ENCODE measurements around the gene FRMD5.
A peak's percentile ranks its signal among the peaks of the same experiment; 100 is the strongest.

Gene FRMD5

GRCh38 chr15:43918717-43919116 lies 276.4 kb downstream of the FRMD5 start:
- Mint-ChIP-seq H3K27ac (no peak overlapping the region), H3K4me1 (ENCODE audit: low read depth) (no peaks in the 10 kb centered on the region), H3K9me3 (no peaks in the 10 kb centered on the region), H3K27me3 (ENCODE audit: low read depth) (no peaks in the 10 kb centered on the region), H3K4me3 (no peak overlapping the region), H3K36me3 (ENCODE audit: low read depth) (no peaks in the 10 kb centered on the region)

DNA sequence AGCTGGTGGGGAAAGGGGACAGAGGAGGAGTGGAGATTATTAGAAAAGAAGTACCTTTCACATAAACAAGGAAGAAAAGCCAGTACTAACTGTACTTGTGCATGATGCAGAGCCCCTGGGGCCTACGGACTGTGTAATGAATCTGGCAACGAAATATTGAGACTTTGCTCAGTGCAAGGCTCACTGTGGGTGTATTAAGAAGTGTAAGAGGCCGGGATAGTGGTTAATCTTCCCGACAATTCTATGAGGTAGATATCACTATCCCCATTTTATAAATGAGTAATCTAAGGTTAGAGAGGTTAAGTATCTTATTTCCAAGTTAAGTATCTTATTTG lies 278.8 kb downstream of the FRMD5 start:
- Mint-ChIP-seq H3K36me3 (ENCODE audit: low read depth) (no peaks in the 10 kb centered on the region), H3K27me3 (ENCODE audit: low read depth) (no peaks in the 10 kb centered on the region)

DNA sequence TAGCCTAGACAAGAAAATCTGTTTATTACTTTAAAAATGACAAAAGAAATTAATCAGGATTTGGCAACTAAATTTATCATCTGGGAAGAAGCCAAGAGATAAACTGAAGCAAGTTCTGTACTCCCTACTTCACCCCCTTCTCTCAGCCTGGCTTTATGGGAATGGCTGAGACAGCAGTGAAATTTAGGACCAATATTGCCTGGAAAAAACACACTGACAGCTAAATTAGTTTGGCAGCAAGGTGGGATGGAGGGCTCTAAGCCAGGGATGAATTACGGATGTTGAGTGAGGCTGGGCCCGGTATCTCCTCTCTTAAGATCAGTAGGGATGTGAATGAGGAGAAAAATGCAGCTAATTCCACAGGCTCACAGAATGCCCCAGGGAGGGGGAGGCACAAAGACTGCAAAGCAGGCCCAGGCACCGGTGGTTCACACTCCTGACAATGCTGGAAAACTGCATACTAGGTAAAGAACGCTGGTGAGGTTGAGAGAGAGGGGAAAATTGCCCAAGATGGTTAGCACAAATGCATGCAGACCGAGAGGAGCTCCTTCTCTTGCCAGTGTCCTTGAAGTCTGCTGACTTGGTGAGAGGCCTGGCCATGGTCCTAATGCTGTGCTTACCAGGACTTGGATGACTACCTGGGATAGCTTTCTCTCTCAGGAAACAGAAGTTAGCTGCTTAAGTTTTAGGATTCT lies 279.3 kb downstream of the FRMD5 start:
- H3K4me3 Mint-ChIP-seq: no peak overlapping the region
- H3K27ac Mint-ChIP-seq: no peak overlapping the region
- no peaks in the 10 kb centered on the region for H3K4me1 Mint-ChIP-seq (ENCODE audit: low read depth)
- no peaks in the 10 kb centered on the region for H3K27me3 Mint-ChIP-seq (ENCODE audit: low read depth)
- no peaks in the 10 kb centered on the region for H3K9me3 Mint-ChIP-seq
- H3K36me3 Mint-ChIP-seq (ENCODE audit: low read depth): no peaks in the 10 kb centered on the region

More for the DNA sequence above, 278.8 kb downstream of the FRMD5 start:
- Mint-ChIP-seq H3K9me3 (no peaks in the 10 kb centered on the region), H3K4me1 (ENCODE audit: low read depth) (no peaks in the 10 kb centered on the region), H3K4me3 (no peak overlapping the region), H3K27ac (no peak overlapping the region)

GRCh38 chr15:43913941-43914340 lies 281.1 kb downstream of the FRMD5 start:
- Mint-ChIP-seq H3K4me3 (no peak overlapping the region), H3K27me3 (ENCODE audit: low read depth) (no peaks in the 10 kb centered on the region), H3K4me1 (ENCODE audit: low read depth) (no peaks in the 10 kb centered on the region)

DNA sequence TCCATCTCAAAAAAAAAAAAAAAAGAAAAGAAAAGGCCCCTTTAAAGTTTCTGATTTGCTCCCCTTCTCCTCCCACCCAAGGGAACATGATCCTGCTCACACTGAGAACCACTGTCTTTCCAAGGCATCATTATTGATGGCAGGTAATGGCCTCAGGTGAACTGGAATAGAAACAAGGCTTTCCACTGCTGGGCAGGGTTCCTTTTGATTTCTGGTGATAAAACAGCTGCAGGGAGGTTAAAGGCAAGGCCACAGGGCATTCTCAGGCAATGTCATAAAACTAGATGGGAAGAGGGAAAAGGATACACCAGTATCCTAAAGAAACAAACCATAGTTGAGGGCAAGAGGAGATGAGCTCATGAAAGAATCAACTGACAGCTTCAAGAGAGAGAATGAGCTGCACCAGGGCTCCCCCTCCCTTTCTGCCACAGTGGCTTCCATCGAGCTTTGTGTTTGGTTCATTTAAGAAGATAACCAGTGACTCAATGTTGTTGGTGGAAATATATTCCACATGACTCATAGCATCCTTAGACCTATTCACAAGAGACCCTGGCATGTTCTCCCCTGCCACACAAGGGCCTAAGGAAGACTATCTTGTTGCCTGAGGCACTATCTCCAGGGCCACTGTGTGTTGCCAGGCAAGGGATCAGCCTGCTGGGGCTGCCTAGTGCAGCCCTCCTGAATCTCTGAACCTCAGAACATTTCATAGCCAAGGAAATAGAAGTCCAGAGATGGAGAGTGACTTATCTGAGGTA lies 281.9 kb downstream of the FRMD5 start:
- H3K27ac Mint-ChIP-seq: no peak overlapping the region
- H3K27me3 Mint-ChIP-seq (ENCODE audit: low read depth): no peaks in the 10 kb centered on the region
- H3K4me1 Mint-ChIP-seq (ENCODE audit: low read depth): no peaks in the 10 kb centered on the region
- H3K36me3 Mint-ChIP-seq (ENCODE audit: low read depth): no peaks in the 10 kb centered on the region
- no peak overlapping the region for H3K4me3 Mint-ChIP-seq
- H3K9me3 Mint-ChIP-seq: no peaks in the 10 kb centered on the region

More at GRCh38 chr15:43913941-43914340, 281.1 kb downstream of the FRMD5 start:
- Mint-ChIP-seq H3K36me3 (ENCODE audit: low read depth) (no peaks in the 10 kb centered on the region), H3K27ac (no peak overlapping the region), H3K9me3 (no peaks in the 10 kb centered on the region)

- Mint-ChIP-seq H3K4me3 (no peak overlapping the region), H3K4me1 (ENCODE audit: low read depth) (no peaks in the 10 kb centered on the region), H3K36me3 (ENCODE audit: low read depth) (no peaks in the 10 kb centered on the region), H3K27me3 (ENCODE audit: low read depth) (no peaks in the 10 kb centered on the region), H3K9me3 (no peaks in the 10 kb centered on the region), H3K27ac (no peak overlapping the region)
These were observed 282.9 kb downstream of the FRMD5 start for GRCh38 chr15:43912208-43912607.

DNA sequence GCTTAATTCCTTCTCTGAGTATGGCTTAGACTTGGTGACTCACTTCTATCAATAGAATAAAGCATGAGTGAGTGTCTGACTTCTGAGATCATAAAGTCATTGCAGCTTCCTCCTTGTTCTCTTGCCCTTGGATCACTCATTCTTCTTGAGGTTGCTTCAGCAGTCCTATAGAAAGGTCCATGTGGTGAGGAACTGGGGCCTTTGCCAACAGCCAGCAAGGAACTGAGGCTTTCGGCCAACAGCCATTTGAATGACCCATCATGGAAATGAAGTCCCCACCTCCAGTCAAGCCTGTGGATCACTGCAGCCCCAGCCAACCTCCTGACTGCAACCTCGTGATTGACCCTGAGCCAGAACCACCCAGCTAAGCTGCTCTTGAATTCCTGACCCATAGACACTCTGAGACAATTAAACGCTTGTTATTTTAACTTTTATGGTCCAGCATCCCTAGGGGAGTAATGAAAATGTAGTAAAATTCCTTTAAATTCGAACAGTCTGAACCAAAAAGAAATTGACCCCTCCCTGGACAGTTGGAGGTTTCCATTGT lies 283.8 kb downstream of the FRMD5 start:
- H3K9me3 Mint-ChIP-seq: no peaks in the 10 kb centered on the region
- no peaks in the 10 kb centered on the region for H3K27me3 Mint-ChIP-seq (ENCODE audit: low read depth)
- H3K4me3 Mint-ChIP-seq: no peak overlapping the region
- H3K4me1 Mint-ChIP-seq (ENCODE audit: low read depth): no peaks in the 10 kb centered on the region
- no peak overlapping the region for H3K27ac Mint-ChIP-seq
- no peaks in the 10 kb centered on the region for H3K36me3 Mint-ChIP-seq (ENCODE audit: low read depth)

DNA sequence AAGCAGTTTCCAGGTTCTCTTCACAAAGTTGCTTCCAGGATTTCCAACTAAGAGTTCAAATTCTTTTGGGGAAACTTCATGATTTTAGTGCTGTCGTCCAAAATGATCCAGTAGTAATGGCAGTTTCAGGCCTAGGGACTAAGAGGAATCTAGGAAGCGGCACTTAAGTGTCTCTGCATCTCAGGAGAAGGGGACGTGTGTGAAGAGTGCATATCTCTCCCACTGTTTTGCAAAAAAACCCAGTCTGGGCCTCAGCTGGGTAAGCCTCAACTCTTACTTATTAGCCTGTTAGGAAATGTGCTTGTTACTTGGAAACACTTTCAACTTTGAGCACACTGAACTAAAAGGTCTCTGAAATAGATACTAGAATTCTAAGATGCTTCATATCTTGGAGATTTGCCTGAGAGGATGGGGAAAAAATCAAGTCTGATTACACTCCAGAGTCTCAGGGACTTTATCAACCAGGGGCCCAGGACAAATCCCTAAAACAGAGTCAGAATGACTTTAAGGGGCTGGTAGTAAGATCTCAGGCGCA lies 286.5 kb downstream of the FRMD5 start:
- H3K4me1 Mint-ChIP-seq (ENCODE audit: low read depth): peaks cover 2% of the 10 kb centered on the region
- no peak overlapping the region for H3K4me3 Mint-ChIP-seq
- H3K27me3 Mint-ChIP-seq (ENCODE audit: low read depth): no peaks in the 10 kb centered on the region
- no peak overlapping the region for H3K27ac Mint-ChIP-seq
- H3K36me3 Mint-ChIP-seq (ENCODE audit: low read depth): no peaks in the 10 kb centered on the region
- H3K9me3 Mint-ChIP-seq: no peaks in the 10 kb centered on the region

- Mint-ChIP-seq H3K4me3 (no peak overlapping the region), H3K27ac (no peak overlapping the region), H3K27me3 (ENCODE audit: low read depth) (no peaks in the 10 kb centered on the region), H3K4me1 (ENCODE audit: low read depth) (peaks cover 2% of the 10 kb centered on the region), H3K9me3 (no peaks in the 10 kb centered on the region), H3K36me3 (ENCODE audit: low read depth) (no peaks in the 10 kb centered on the region)
These were observed 289.3 kb downstream of the FRMD5 start for GRCh38 chr15:43905755-43906154.

GRCh38 chr15:43903864-43904290 lies 291.2 kb downstream of the FRMD5 start:
- H3K9me3 Mint-ChIP-seq: no peaks in the 10 kb centered on the region
- H3K27ac Mint-ChIP-seq: no peak overlapping the region
- no peak overlapping the region for H3K4me3 Mint-ChIP-seq
- no peaks in the 10 kb centered on the region for H3K36me3 Mint-ChIP-seq (ENCODE audit: low read depth)
- H3K27me3 Mint-ChIP-seq (ENCODE audit: low read depth): no peaks in the 10 kb centered on the region
- peaks cover 2% of the 10 kb centered on the region for H3K4me1 Mint-ChIP-seq (ENCODE audit: low read depth)

- H3K27me3 Mint-ChIP-seq (ENCODE audit: low read depth): no peaks in the 10 kb centered on the region
- no peak overlapping the region for H3K27ac Mint-ChIP-seq
- H3K36me3 Mint-ChIP-seq (ENCODE audit: low read depth): peaks cover 4% of the 10 kb centered on the region
- no peaks in the 10 kb centered on the region for H3K9me3 Mint-ChIP-seq
- no peak overlapping the region for H3K4me3 Mint-ChIP-seq
- H3K4me1 Mint-ChIP-seq (ENCODE audit: low read depth): peaks cover 2% of the 10 kb centered on the region
These were observed 293.6 kb downstream of the FRMD5 start for GRCh38 chr15:43901495-43901894.

DNA sequence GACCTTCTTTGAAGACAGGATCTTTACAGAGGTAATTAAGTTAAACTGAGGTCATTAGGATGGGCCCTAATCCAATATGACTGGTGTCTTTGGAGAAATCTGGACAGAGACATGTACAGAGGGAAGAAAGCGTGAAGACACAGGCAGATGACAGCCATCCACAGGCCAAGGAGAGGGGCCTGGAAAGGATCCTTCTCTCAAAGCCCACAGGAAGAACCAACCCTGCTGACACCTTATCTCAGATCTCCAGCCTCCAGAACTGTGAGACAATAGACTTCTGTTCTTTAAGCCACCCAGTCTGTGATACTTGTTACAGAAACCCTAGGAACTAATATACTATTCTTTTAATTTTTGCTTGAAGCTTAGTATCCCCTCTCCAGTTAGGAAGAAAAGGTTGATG lies 294.1 kb downstream of the FRMD5 start:
- Mint-ChIP-seq H3K27ac (no peak overlapping the region), H3K27me3 (ENCODE audit: low read depth) (no peaks in the 10 kb centered on the region), H3K4me1 (ENCODE audit: low read depth) (peaks cover 2% of the 10 kb centered on the region), H3K4me3 (no peak overlapping the region), H3K9me3 (no peaks in the 10 kb centered on the region), H3K36me3 (ENCODE audit: low read depth) (peaks cover 4% of the 10 kb centered on the region)

DNA sequence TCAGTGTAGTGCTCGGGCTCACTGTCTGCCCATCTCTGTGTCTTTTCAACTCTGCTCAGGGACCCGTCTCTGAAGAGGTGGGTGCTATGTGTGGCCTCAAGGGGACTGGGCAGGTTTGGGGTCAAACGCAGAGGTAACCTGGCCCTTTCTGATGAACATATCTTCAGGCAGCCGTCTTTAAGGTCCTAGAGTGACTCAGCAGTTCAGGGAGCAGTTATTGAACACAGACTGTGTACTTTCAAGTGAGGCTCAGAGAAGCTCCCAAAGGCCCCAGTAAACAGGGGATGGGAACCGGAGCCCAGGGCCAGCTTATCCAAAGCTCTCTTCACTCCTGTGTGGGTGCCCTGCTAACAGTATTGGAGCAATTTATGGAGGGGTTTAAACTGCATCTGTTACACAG lies 295.1 kb downstream of the FRMD5 start:
- Mint-ChIP-seq H3K4me1 (ENCODE audit: low read depth) (peaks cover 2% of the 10 kb centered on the region), H3K9me3 (no peaks in the 10 kb centered on the region), H3K27me3 (ENCODE audit: low read depth) (no peaks in the 10 kb centered on the region), H3K4me3 (no peak overlapping the region), H3K36me3 (ENCODE audit: low read depth) (peaks cover 6% of the 10 kb centered on the region), H3K27ac (peak overlapping the region; percentile 26)

DNA sequence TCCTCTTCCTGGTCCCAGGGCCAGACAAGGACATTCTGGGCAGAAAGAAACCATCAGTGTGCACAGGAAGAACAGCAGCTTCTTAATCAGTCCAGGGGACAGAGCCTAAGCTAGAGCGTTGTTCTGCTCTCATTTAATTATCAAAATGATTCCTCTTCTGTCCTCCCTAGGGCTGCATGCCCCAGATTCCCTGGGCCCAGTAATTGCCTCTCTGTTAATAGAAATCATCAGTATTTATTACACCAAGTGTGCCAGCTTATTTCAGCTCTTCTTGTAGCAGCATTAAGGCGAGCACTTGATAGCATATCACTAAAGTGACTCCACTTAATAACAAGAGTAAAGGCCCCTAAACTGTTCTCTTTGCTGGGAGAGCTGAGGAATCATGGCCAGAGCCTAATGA lies 296.2 kb downstream of the FRMD5 start:
- Mint-ChIP-seq H3K27ac (no peak overlapping the region), H3K36me3 (ENCODE audit: low read depth) (peaks cover 6% of the 10 kb centered on the region), H3K27me3 (ENCODE audit: low read depth) (no peaks in the 10 kb centered on the region), H3K9me3 (no peaks in the 10 kb centered on the region), H3K4me1 (ENCODE audit: low read depth) (peaks cover 2% of the 10 kb centered on the region), H3K4me3 (no peak overlapping the region)

- no peak overlapping the region for H3K27ac Mint-ChIP-seq
- peaks cover 6% of the 10 kb centered on the region for H3K36me3 Mint-ChIP-seq (ENCODE audit: low read depth)
- no peaks in the 10 kb centered on the region for H3K4me1 Mint-ChIP-seq (ENCODE audit: low read depth)
- H3K4me3 Mint-ChIP-seq: no peak overlapping the region
- H3K27me3 Mint-ChIP-seq (ENCODE audit: low read depth): no peaks in the 10 kb centered on the region
- H3K9me3 Mint-ChIP-seq: no peaks in the 10 kb centered on the region
These were observed 298.5 kb downstream of the FRMD5 start for GRCh38 chr15:43896543-43896942.

Data from T-helper 1 cell treated with Interleukin-12 subunit alpha and Interleukin-12 subunit beta and Interleukin-4 antibody, amounts not matched to agents 30 μg/mL and 1 μg/mL, for 36 hours (primary cell).